ENCODE data around the gene NRP2. TPM values are rescaled to one million over a fixed set of nuclear protein-coding genes. Genes with fewer than 3 reads are reported as not detected.

NRP2 gene
- total RNA-seq, 1 donor from 2014 or later: 76.7 TPM

DNA sequence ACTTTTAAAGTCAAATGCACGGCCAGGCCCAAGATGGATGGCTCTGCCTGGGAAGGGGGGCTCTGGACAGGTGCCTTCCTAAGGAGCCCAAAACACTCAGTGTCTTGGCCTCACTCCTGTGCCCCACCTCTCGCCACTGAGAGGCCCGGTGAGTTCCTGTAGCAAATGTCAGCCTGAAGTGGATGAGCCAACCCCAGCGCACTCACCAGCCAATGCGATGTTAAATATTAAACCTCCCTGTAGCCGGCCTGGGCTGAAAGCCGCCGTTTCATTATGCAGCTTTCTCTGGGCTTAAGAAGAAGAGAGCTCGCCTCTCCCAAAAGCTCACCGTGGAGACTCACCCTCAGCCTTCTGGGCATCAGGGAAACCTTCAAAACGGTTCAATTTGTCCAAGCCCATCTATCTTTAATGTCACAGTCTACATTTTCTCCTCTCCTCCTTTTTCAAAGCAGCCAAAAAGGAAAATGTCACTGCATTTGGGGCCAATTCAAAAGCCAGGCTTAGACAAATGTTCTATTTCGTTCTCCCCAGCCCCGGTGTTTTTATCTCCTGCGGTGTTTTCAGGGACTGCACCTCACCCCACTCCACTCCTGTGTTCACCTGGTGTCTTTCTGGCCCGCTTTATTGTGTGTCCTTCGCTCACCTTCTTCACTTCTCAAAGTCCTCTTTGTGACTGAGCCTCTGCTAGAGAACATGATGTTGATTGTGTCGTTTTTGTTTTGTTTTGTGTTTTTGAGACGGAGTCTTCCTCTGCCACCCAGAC, 124.0 kb downstream of the NRP2 start:
- H3K27me3 Mint-ChIP-seq (ENCODE audit: low read depth, unreplicated experiment): peaks cover 55% of the 10 kb centered on the region
- H3K4me2 ChIP-seq (ENCODE audit: low read length): no peak overlapping the region
- FAIRE-seq (no peak), DNase-seq (ENCODE audit: low read depth) (no peak)
- no peaks in the 10 kb centered on the region for H3K9me3 Mint-ChIP-seq (ENCODE audit: unreplicated experiment)
- H3K27ac ChIP-seq (ENCODE audit: low read depth, low read length): no peak overlapping the region
- H3K27ac Mint-ChIP-seq (ENCODE audit: unreplicated experiment): no peak overlapping the region
- no peak overlapping the region for H2AFZ ChIP-seq (ENCODE audit: low read depth, low read length)
- H3K9me3 ChIP-seq (ENCODE audit: insufficient read depth, low read depth, low read length): no peaks in the 10 kb centered on the region
- no peaks in the 10 kb centered on the region for H3K36me3 Mint-ChIP-seq (ENCODE audit: low read depth, unreplicated experiment)
- H3K4me3 Mint-ChIP-seq (ENCODE audit: unreplicated experiment): no peak overlapping the region
- TF ChIP-seq EZH2 (IDR thresholded peaks at IDR 0.05; ENCODE audit: insufficient read depth, low read length): no peak
- TF ChIP-seq, protein P1, sequence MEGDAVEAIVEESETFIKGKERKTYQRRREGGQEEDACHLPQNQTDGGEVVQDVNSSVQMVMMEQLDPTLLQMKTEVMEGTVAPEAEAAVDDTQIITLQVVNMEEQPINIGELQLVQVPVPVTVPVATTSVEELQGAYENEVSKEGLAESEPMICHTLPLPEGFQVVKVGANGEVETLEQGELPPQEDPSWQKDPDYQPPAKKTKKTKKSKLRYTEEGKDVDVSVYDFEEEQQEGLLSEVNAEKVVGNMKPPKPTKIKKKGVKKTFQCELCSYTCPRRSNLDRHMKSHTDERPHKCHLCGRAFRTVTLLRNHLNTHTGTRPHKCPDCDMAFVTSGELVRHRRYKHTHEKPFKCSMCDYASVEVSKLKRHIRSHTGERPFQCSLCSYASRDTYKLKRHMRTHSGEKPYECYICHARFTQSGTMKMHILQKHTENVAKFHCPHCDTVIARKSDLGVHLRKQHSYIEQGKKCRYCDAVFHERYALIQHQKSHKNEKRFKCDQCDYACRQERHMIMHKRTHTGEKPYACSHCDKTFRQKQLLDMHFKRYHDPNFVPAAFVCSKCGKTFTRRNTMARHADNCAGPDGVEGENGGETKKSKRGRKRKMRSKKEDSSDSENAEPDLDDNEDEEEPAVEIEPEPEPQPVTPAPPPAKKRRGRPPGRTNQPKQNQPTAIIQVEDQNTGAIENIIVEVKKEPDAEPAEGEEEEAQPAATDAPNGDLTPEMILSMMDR (IDR thresholded peaks at IDR 0.05; ENCODE audit: insufficient read depth, low read depth, low read length): no peak
- no peak overlapping the region for H3K4me3 ChIP-seq (ENCODE audit: insufficient read depth, low read depth, low read length)
- H3K4me1 ChIP-seq (ENCODE audit: insufficient read depth, low read length): no peaks in the 10 kb centered on the region
- H3K36me3 ChIP-seq (ENCODE audit: insufficient read depth, low read length): no peaks in the 10 kb centered on the region
- no peaks in the 10 kb centered on the region for H4K20me1 ChIP-seq (ENCODE audit: insufficient read depth, low read length)
- H3K79me2 ChIP-seq (ENCODE audit: insufficient read depth, low read length): no peaks in the 10 kb centered on the region
- peaks cover 8% of the 10 kb centered on the region for H3K27me3 ChIP-seq (ENCODE audit: insufficient read depth, low read length)
- no peak overlapping the region for H3K9ac ChIP-seq (ENCODE audit: low read length)
- no peaks in the 10 kb centered on the region for H3K4me1 Mint-ChIP-seq (ENCODE audit: low read depth, unreplicated experiment)

DNA sequence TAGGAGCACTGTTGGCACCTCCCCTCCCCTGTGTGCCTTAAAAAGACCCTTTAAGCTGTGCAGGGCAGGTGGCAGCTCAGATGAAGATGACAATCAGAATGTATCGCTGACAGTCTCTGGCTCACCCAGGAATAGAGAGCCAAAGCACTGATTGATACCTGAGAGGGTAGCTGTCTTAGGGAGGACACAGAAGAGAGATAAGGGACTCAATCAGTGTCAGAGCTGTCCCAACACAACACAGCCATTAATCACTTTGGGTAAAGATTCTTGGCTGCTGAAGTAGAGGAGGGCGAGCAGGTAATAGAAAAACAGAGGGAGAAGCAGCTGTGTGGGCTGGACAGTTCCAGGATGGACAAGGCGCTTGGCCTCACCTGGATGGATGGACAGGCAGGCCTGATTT, 124.9 kb downstream of the NRP2 start:
- H3K36me3 ChIP-seq (ENCODE audit: insufficient read depth, low read length): no peaks in the 10 kb centered on the region
- H3K36me3 Mint-ChIP-seq (ENCODE audit: low read depth, unreplicated experiment): no peaks in the 10 kb centered on the region
- FAIRE-seq (no peak), DNase-seq (ENCODE audit: low read depth) (no peak)
- no peak overlapping the region for H3K4me3 Mint-ChIP-seq (ENCODE audit: unreplicated experiment)
- H3K4me3 ChIP-seq (ENCODE audit: insufficient read depth, low read depth, low read length): no peak overlapping the region
- H3K27me3 Mint-ChIP-seq (ENCODE audit: low read depth, unreplicated experiment): peaks cover 54% of the 10 kb centered on the region
- no peak overlapping the region for H3K9ac ChIP-seq (ENCODE audit: low read length)
- H3K4me1 Mint-ChIP-seq (ENCODE audit: low read depth, unreplicated experiment): no peaks in the 10 kb centered on the region
- H3K27ac Mint-ChIP-seq (ENCODE audit: unreplicated experiment): no peak overlapping the region
- H3K9me3 Mint-ChIP-seq (ENCODE audit: unreplicated experiment): no peaks in the 10 kb centered on the region
- peaks cover 8% of the 10 kb centered on the region for H3K27me3 ChIP-seq (ENCODE audit: insufficient read depth, low read length)
- H3K9me3 ChIP-seq (ENCODE audit: insufficient read depth, low read depth, low read length): no peaks in the 10 kb centered on the region
- H2AFZ ChIP-seq (ENCODE audit: low read depth, low read length): no peak overlapping the region
- no peaks in the 10 kb centered on the region for H3K79me2 ChIP-seq (ENCODE audit: insufficient read depth, low read length)
- no peak overlapping the region for H3K4me2 ChIP-seq (ENCODE audit: low read length)
- no peaks in the 10 kb centered on the region for H3K4me1 ChIP-seq (ENCODE audit: insufficient read depth, low read length)
- no peak overlapping the region for H3K27ac ChIP-seq (ENCODE audit: low read depth, low read length)
- no peaks in the 10 kb centered on the region for H4K20me1 ChIP-seq (ENCODE audit: insufficient read depth, low read length)
- TF ChIP-seq, protein P1 (IDR thresholded peaks at IDR 0.05; ENCODE audit: insufficient read depth, low read depth, low read length): no peak
- TF ChIP-seq EZH2 (IDR thresholded peaks at IDR 0.05; ENCODE audit: insufficient read depth, low read length): no peak

DNA sequence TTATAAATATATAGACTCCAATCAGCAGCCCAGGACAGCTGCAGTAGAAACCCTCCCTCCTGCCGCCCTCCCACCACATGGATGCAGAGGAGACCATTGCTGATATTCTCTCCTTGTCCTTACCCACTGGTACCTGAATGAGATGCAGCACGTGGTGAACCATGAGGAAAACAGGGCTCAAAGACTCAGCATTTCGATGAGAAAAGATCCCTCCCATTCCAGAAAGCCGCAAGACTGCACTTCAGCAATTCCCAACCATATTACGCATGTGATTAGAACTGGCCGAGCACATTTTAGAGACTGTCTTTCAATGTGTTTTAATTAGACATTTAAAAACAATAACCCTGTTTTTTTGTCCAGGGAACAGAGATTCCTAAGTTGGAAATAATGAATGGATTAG, 125.5 kb downstream of the NRP2 start:
- no peak overlapping the region for H3K4me3 ChIP-seq (ENCODE audit: insufficient read depth, low read depth, low read length)
- H3K79me2 ChIP-seq (ENCODE audit: insufficient read depth, low read length): no peaks in the 10 kb centered on the region
- no peaks in the 10 kb centered on the region for H3K4me1 ChIP-seq (ENCODE audit: insufficient read depth, low read length)
- H2AFZ ChIP-seq (ENCODE audit: low read depth, low read length): no peak overlapping the region
- H4K20me1 ChIP-seq (ENCODE audit: insufficient read depth, low read length): no peaks in the 10 kb centered on the region
- FAIRE-seq (no peak), DNase-seq (ENCODE audit: low read depth) (no peak)
- H3K27ac Mint-ChIP-seq (ENCODE audit: unreplicated experiment): no peak overlapping the region
- no peaks in the 10 kb centered on the region for H3K9me3 Mint-ChIP-seq (ENCODE audit: unreplicated experiment)
- H3K4me2 ChIP-seq (ENCODE audit: low read length): no peak overlapping the region
- no peaks in the 10 kb centered on the region for H3K36me3 Mint-ChIP-seq (ENCODE audit: low read depth, unreplicated experiment)
- H3K9me3 ChIP-seq (ENCODE audit: insufficient read depth, low read depth, low read length): no peaks in the 10 kb centered on the region
- no peak overlapping the region for H3K27ac ChIP-seq (ENCODE audit: low read depth, low read length)
- no peak overlapping the region for H3K9ac ChIP-seq (ENCODE audit: low read length)
- H3K4me3 Mint-ChIP-seq (ENCODE audit: unreplicated experiment): no peak overlapping the region
- no peaks in the 10 kb centered on the region for H3K4me1 Mint-ChIP-seq (ENCODE audit: low read depth, unreplicated experiment)
- peaks cover 49% of the 10 kb centered on the region for H3K27me3 Mint-ChIP-seq (ENCODE audit: low read depth, unreplicated experiment)
- H3K27me3 ChIP-seq (ENCODE audit: insufficient read depth, low read length): peaks cover 8% of the 10 kb centered on the region
- TF ChIP-seq, protein P1 (IDR thresholded peaks at IDR 0.05; ENCODE audit: insufficient read depth, low read depth, low read length): no peak
- TF ChIP-seq EZH2 (IDR thresholded peaks at IDR 0.05; ENCODE audit: insufficient read depth, low read length): no peak
- H3K36me3 ChIP-seq (ENCODE audit: insufficient read depth, low read length): no peaks in the 10 kb centered on the region

Data from astrocyte (in vitro differentiated cells and primary cell).